ENCODE measurements around the gene EXTL2. TPM values are rescaled to one million over a fixed set of nuclear protein-coding genes. Genes with fewer than 3 reads are reported as not detected.

Gene EXTL2
- total and polyA plus RNA-seq, 4 donors: 3.6 to 8.7 (median 7.6) TPM

- no peak overlapping the region for H3K27ac ChIP-seq (ENCODE audit: low read depth in 1 of 2, low read length in 2 of 2)
- peaks cover 0 to 3% (median under 1%) of the 10 kb centered on the region in 4 donors for H3K36me3 ChIP-seq (ENCODE audit: control insufficient read depth in 4 of 4, insufficient read depth in 3 of 4, low read depth in 1 of 4, low read length in 3 of 4)
- H3K4me1 ChIP-seq (ENCODE audit: control insufficient read depth in 4 of 4, insufficient read depth in 4 of 4, low read length in 3 of 4): no peaks in the 10 kb centered on the region
- no peaks in the 10 kb centered on the region for H3K27me3 ChIP-seq (ENCODE audit: control insufficient read depth in 4 of 4, insufficient read depth in 4 of 4, low read length in 3 of 4)
- no peaks in the 10 kb centered on the region for H3K9me3 ChIP-seq (ENCODE audit: control insufficient read depth in 4 of 4, low read length in 3 of 4)
- H3K4me3 ChIP-seq (ENCODE audit: low read depth in 1 of 3, low read length in 3 of 3): no peak overlapping the region
- DNase-seq (ENCODE audit: low spot score): no peak
- H3K9ac ChIP-seq (ENCODE audit: low read depth in 1 of 2, low read length in 2 of 2): no peak overlapping the region
- TF ChIP-seq JUND (IDR thresholded peaks at IDR 0.05) (no peak), RAD21 (IDR thresholded peaks at IDR 0.05) (no peak), TAF1 (conservative IDR thresholded peaks at IDR 0.05) (no peak), HNF4G (IDR thresholded peaks at IDR 0.05) (no peak), CTCF (IDR thresholded peaks at IDR 0.05; ENCODE audit: low read depth, low read length, missing input control) (no peak), GABPA (IDR thresholded peaks at IDR 0.05 in 1 of 2, conservative IDR thresholded peaks at IDR 0.05 in 1 of 2) (no peak), MAX (IDR thresholded peaks at IDR 0.05) (no peak), NR2F2 (IDR thresholded peaks at IDR 0.05) (no peak), FOXA1 (IDR thresholded peaks at IDR 0.05) (no peak), EGR1 (IDR thresholded peaks at IDR 0.05; ENCODE audit: low read depth in 2 of 2) (no peak), YY1 (IDR thresholded peaks at IDR 0.05) (no peak), REST (IDR thresholded peaks at IDR 0.05) (no peak), SP1 (IDR thresholded peaks at IDR 0.05) (no peak)
- 72% methylated on average over 2 of the region's 2 CpGs for WGBS
These were observed 32.6 kb upstream of the EXTL2 start for GRCh38 chr1:100927276-100927675.

- no peak overlapping the region for H3K9ac ChIP-seq (ENCODE audit: low read depth in 1 of 2, low read length in 2 of 2)
- 97% methylated on average over 2 of the region's 2 CpGs for WGBS
- no peaks in the 10 kb centered on the region for H3K27me3 ChIP-seq (ENCODE audit: control insufficient read depth in 4 of 4, insufficient read depth in 4 of 4, low read length in 3 of 4)
- H3K4me1 ChIP-seq (ENCODE audit: control insufficient read depth in 4 of 4, insufficient read depth in 4 of 4, low read length in 3 of 4): no peaks in the 10 kb centered on the region
- H3K4me3 ChIP-seq (ENCODE audit: low read depth in 1 of 3, low read length in 3 of 3): no peak overlapping the region
- H3K9me3 ChIP-seq (ENCODE audit: control insufficient read depth in 4 of 4, low read length in 3 of 4): no peaks in the 10 kb centered on the region
- peaks cover 0 to 3% (median under 1%) of the 10 kb centered on the region in 4 donors for H3K36me3 ChIP-seq (ENCODE audit: control insufficient read depth in 4 of 4, insufficient read depth in 3 of 4, low read depth in 1 of 4, low read length in 3 of 4)
- no peak for DNase-seq (ENCODE audit: low spot score)
- H3K27ac ChIP-seq (ENCODE audit: low read depth in 1 of 2, low read length in 2 of 2): no peak overlapping the region
- no peak for TF ChIP-seq CTCF (IDR thresholded peaks at IDR 0.05; ENCODE audit: low read depth, low read length, missing input control)
- TF ChIP-seq GABPA (IDR thresholded peaks at IDR 0.05 in 1 of 2, conservative IDR thresholded peaks at IDR 0.05 in 1 of 2): no peak
- no peak for TF ChIP-seq TAF1 (conservative IDR thresholded peaks at IDR 0.05)
- no peak for TF ChIP-seq YY1 (IDR thresholded peaks at IDR 0.05)
- no peak for TF ChIP-seq HNF4G (IDR thresholded peaks at IDR 0.05)
- no peak for TF ChIP-seq NR2F2 (IDR thresholded peaks at IDR 0.05)
- TF ChIP-seq ATF3 (IDR thresholded peaks at IDR 0.05): no peak
- no peak for TF ChIP-seq MAX (IDR thresholded peaks at IDR 0.05)
- TF ChIP-seq HNF4A (conservative IDR thresholded peaks at IDR 0.05): no peak
- no peak for TF ChIP-seq RXRA (IDR thresholded peaks at IDR 0.05)
- no peak for TF ChIP-seq RAD21 (IDR thresholded peaks at IDR 0.05)
- TF ChIP-seq FOXA2 (IDR thresholded peaks at IDR 0.05): no peak
- no peak for TF ChIP-seq REST (IDR thresholded peaks at IDR 0.05)
- no peak for TF ChIP-seq JUND (IDR thresholded peaks at IDR 0.05)
- no peak for TF ChIP-seq EGR1 (IDR thresholded peaks at IDR 0.05; ENCODE audit: low read depth in 2 of 2)
These were observed 31.6 kb upstream of the EXTL2 start for GRCh38 chr1:100926240-100926639.

All from liver (tissue), 9 donors.